Gastrocnemius medialis (tissue), 4 donors: Measurements from ENCODE around the gene ADGRF5. TPM values are rescaled to one million over a fixed set of nuclear protein-coding genes. Genes with fewer than 3 reads are reported as not detected.
A peak's percentile ranks its signal among the peaks of the same experiment; 100 is the strongest.

Source experiments
- ATAC-seq, 2 donors: fragments of 150-250 bp; one replicate each; pipeline ENCODE4 v1.9.1; 2016
- DNase-seq, 2 donors: peaks; one replicate each; pipeline ENCODE4 v3.0.0-alpha.2; 2019
- H3K27ac ChIP-seq, 4 donors: fragments of 200-600 bp; sonication (generic); 1 replicate in 1 of 4; 2 replicates in 3 of 4; pipeline ENCODE4 v1.5.1; 2016 to 2018; ENCODE audit warnings: mild to moderate bottlenecking in 2 of 4, moderate library complexity in 1 of 4
- H3K27me3 ChIP-seq, 3 donors: fragments of 200-600 bp; sonication (generic) in 2 of 3; 1 replicate in 1 of 3; 2 replicates in 2 of 3; pipeline versions ENCODE4 v1.5.1 to v1.6.0; 2016 to 2019; ENCODE audit warnings: mild to moderate bottlenecking in 1 of 3, moderate library complexity in 1 of 3
- H3K36me3 ChIP-seq, 2 donors: fragments of 200-600 bp; sonication (generic) in 1 of 2; one replicate each; pipeline ENCODE4 v1.5.1; 2017 to 2018
- H3K4me1 ChIP-seq, 2 donors: fragments of 200-600 bp; sonication (generic) in 1 of 2; one replicate each; pipeline ENCODE4 v1.5.1; 2016 to 2017; ENCODE audit warnings: mild to moderate bottlenecking in 2 of 2
- H3K4me3 ChIP-seq, 4 donors: fragments of 200-600 bp; sonication (generic) in 3 of 4; 1 replicate in 1 of 4; 2 replicates in 3 of 4; pipeline ENCODE4 v1.5.1; 2016 to 2019; ENCODE audit warnings: mild to moderate bottlenecking in 2 of 4
- H3K9me3 ChIP-seq, 3 donors: fragments of 200-600 bp; sonication (generic) in 2 of 3; 1 replicate in 1 of 3; 2 replicates in 2 of 3; pipeline ENCODE4 v1.5.1; 2016 to 2019
- POLR2A ChIP-seq, 2 donors: fragments of 450-650 bp; IDR thresholded peaks; one replicate each; pipeline ENCODE4 v1.6.1; 2017; ENCODE audit warnings: antibody characterized with exemption in 2 of 2, mild to moderate bottlenecking in 2 of 2, moderate library complexity in 2 of 2
- in situ Hi-C, 4 donors: fragments of 200-750 bp; cut with MboI; loops; one replicate each; pipeline versions ENCODE4 v1.15.0 to v1.8.0; 2017; ENCODE audit warnings: low sequenced_read_pairs in 4 of 4
- intact Hi-C: fragments of 100-400 bp; cut with DNase I; formaldehyde crosslinking; loops from one replicate; pipeline ENCODE4 v1.15.1; 2023; ENCODE audit warnings: low total_unique reads
- total RNA-seq, 4 donors: library from RNA; depleted of rRNA; stranded (reverse); fragments of >200 nt; gene quantifications; one replicate each; pipeline versions ENCODE4 v1.1.0 to v1.2.3, GENCODE V29; 2016
- TF ChIP-seq, protein P1 (sequence below), 5 experiments: fragments of 450-650 bp in 3 of 5; fragments of 200-600 bp in 2 of 5; sonication (generic) in 2 of 5; IDR thresholded peaks in 4 of 5; conservative IDR thresholded peaks in 1 of 5; 1 replicate in 4 of 5; 2 replicates in 1 of 5; pipeline ENCODE4 v1.5.1; 2016 to 2019; ENCODE audit warnings: antibody characterized with exemption in 5 of 5, mild to moderate bottlenecking in 3 of 5, moderate library complexity in 3 of 5

ADGRF5 gene
- total RNA-seq, 4 donors from 2014 or later: 27.6 to 49.2 (median 41.0) TPM

DNA sequence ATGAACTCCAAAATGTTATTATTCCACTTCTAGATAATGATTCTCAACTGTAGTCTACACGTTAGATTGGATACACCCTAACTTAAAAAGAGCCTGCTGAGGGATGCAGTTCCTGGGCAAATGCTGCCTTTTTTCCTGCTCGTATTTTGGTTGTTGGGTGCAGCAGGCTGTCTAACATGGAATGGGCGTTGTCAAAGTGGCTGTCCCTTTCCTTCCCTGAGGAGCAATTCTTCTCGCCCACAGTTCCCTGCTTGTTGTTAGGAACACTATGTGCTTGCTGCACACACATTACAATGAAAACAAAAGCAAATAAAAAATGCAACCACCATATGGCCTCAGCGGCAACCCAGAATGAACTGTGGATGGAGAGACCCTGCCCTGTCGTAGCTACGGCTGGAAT, 1.7 kb upstream of the ADGRF5 start:
- Histone ChIP-seq H3K4me1 (peaks cover 3 to 19% of the 10 kb centered on the region in 2 donors), H3K4me3 (peak overlapping the region in 3 of 4 donors; percentile 24 to 56 (median 45)), H3K27ac (peak overlapping the region; percentile 70 to 79 (median 77)), H3K9me3 (no peaks in the 10 kb centered on the region), H3K36me3 (no peaks in the 10 kb centered on the region), H3K27me3 (no peaks in the 10 kb centered on the region)
- intact Hi-C loops (no loop called here), in situ Hi-C loops (no loop called here)
- peak; percentile 13 to 27 for DNase-seq
- TF ChIP-seq, protein P1, sequence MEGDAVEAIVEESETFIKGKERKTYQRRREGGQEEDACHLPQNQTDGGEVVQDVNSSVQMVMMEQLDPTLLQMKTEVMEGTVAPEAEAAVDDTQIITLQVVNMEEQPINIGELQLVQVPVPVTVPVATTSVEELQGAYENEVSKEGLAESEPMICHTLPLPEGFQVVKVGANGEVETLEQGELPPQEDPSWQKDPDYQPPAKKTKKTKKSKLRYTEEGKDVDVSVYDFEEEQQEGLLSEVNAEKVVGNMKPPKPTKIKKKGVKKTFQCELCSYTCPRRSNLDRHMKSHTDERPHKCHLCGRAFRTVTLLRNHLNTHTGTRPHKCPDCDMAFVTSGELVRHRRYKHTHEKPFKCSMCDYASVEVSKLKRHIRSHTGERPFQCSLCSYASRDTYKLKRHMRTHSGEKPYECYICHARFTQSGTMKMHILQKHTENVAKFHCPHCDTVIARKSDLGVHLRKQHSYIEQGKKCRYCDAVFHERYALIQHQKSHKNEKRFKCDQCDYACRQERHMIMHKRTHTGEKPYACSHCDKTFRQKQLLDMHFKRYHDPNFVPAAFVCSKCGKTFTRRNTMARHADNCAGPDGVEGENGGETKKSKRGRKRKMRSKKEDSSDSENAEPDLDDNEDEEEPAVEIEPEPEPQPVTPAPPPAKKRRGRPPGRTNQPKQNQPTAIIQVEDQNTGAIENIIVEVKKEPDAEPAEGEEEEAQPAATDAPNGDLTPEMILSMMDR (IDR thresholded peaks at IDR 0.05 in 4 of 5, conservative IDR thresholded peaks at IDR 0.05 in 1 of 5): no peak
- TF ChIP-seq POLR2A (IDR thresholded peaks at IDR 0.05): peak in 1 of 2 donors; percentile 52
- peak; percentile 59 to 68 for ATAC-seq

GRCh38 chr6:46921059-46921458, 679 bp downstream of the ADGRF5 start:
- H3K36me3 ChIP-seq: no peaks in the 10 kb centered on the region
- peaks cover 3 to 16% of the 10 kb centered on the region in 2 donors for H3K4me1 ChIP-seq
- DNase-seq (no peak), ATAC-seq (no peak)
- peak overlapping the region; percentile 40 to 56 (median 44) for H3K4me3 ChIP-seq
- no peaks in the 10 kb centered on the region for H3K9me3 ChIP-seq
- TF ChIP-seq, protein P1 (IDR thresholded peaks at IDR 0.05 in 4 of 5, conservative IDR thresholded peaks at IDR 0.05 in 1 of 5): no peak
- no peak for TF ChIP-seq POLR2A (IDR thresholded peaks at IDR 0.05)
- in situ Hi-C loops (no loop called here), intact Hi-C loops (no loop called here)
- H3K27me3 ChIP-seq: no peaks in the 10 kb centered on the region
- peak overlapping the region; percentile 70 to 79 (median 77) for H3K27ac ChIP-seq

DNA sequence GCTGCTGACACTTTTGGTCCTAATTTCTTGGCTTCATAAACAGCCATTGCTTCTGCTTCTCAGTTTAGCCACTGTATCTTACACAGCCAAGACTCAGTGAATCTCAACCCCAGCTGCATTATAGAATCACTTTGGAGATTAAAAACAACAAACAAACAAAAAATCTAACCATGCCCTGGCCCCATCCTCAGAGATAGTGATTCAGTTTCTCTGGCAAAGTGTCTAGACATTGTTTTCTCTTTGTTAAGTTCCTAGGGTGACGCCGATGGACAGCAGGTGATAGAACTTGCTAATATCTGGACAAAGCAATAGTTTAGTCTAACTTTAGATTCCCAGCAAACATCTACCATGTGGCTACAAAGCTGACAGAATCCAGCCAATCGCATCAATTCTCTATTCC, 2.9 kb downstream of the ADGRF5 start:
- Histone ChIP-seq H3K9me3 (no peaks in the 10 kb centered on the region), H3K4me3 (peak overlapping the region; percentile 40 to 56 (median 44)), H3K4me1 (peaks cover 0 to 2% of the 10 kb centered on the region in 2 donors), H3K36me3 (no peaks in the 10 kb centered on the region), H3K27ac (peak overlapping the region; percentile 36 to 79 (median 77)), H3K27me3 (no peaks in the 10 kb centered on the region)
- no peak for DNase-seq
- in situ Hi-C loops: no loop called here
- no peak for TF ChIP-seq POLR2A (IDR thresholded peaks at IDR 0.05)
- TF ChIP-seq, protein P1 (IDR thresholded peaks at IDR 0.05 in 4 of 5, conservative IDR thresholded peaks at IDR 0.05 in 1 of 5): no peak
- no peak for ATAC-seq
- intact Hi-C loops: no loop called here

DNA sequence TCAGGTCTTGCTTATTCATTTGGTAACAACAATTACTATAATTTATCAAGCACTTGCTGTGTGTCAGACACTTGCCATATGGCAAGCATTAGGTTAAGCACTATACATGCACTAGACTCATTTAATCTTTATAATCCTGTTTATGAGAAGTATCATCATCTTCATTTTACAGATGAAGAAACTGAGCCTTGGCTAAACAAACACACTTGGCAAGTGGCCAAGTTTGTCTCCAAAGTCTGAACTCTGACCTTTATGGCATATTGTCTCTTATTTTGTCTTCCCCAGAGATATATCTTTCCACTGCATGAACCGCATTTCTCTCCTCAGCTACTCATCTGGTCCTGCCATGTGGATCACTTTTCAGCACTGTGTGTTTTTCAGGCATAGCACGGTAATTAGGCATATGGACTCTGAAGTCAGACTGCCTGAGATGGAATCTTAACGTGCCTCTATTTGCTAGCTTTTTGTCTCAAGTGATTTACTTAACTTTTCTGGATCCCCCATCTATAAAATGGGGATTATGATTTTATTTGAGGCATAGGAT, 4.7 kb downstream of the ADGRF5 start:
- no peaks in the 10 kb centered on the region for H3K9me3 ChIP-seq
- no peak for TF ChIP-seq POLR2A (IDR thresholded peaks at IDR 0.05)
- TF ChIP-seq, protein P1 (IDR thresholded peaks at IDR 0.05 in 4 of 5, conservative IDR thresholded peaks at IDR 0.05 in 1 of 5): no peak
- intact Hi-C loops (no loop called here), in situ Hi-C loops (no loop called here)
- ATAC-seq (no peak), DNase-seq (no peak)
- no peaks in the 10 kb centered on the region for H3K36me3 ChIP-seq
- peak overlapping the region; percentile 10 to 56 (median 24) for H3K4me3 ChIP-seq
- H3K27ac ChIP-seq: peak overlapping the region in 3 of 4 donors; percentile 76 to 79 (median 78)
- no peaks in the 10 kb centered on the region for H3K27me3 ChIP-seq
- no peaks in the 10 kb centered on the region for H3K4me1 ChIP-seq
